Stimulated activated naive CD8-positive, alpha-beta T cell treated with anti-CD3 and anti-CD28 coated beads, Interleukin-15, amount 100 ng/mL, for 72 hours (primary cell): ENCODE measurements around the gene MLLT6.
A peak's percentile ranks its signal among the peaks of the same experiment; 100 is the strongest.

ENCODE experiments used
- ATAC-seq: fragments of 150-1000 bp; cut with Tn5 transposase; 2 replicates; pipeline ENCODE4 v1.10.0; 2021; ENCODE audit warnings: mild to moderate bottlenecking, moderate library complexity
- DNase-seq, 2 donors: peaks; one replicate each; pipeline ENCODE4 v3.0.0; 2021 to 2022
- H3K27ac Mint-ChIP-seq, 2 donors: one replicate each; pipeline ENCODE4 v1.8.0; 2022; ENCODE audit warnings: mild to moderate bottlenecking in 2 of 2, mixed read lengths in 2 of 2, moderate library complexity in 2 of 2
- H3K27me3 Mint-ChIP-seq: one replicate; pipeline ENCODE4 v1.8.0; 2022; ENCODE audit warnings: mixed read lengths
- H3K4me1 Mint-ChIP-seq: one replicate; pipeline ENCODE4 v1.8.0; 2022; ENCODE audit warnings: mild to moderate bottlenecking, mixed read lengths
- H3K4me3 Mint-ChIP-seq, 2 donors: one replicate each; pipeline ENCODE4 v1.8.0; 2022; ENCODE audit warnings: mild to moderate bottlenecking in 2 of 2, mixed read lengths in 2 of 2, moderate library complexity in 1 of 2
- H3K9me3 Mint-ChIP-seq, 2 donors: one replicate each; pipeline ENCODE4 v1.8.0; 2022; ENCODE audit warnings: mixed read lengths in 2 of 2

Gene MLLT6

GRCh38 chr17:38750312-38751121 lies 45.4 kb downstream of the MLLT6 start:
- ATAC-seq (no peak), DNase-seq (peak in 1 of 2 donors; percentile 28)
- peaks cover 56% of the 10 kb centered on the region for H3K27me3 Mint-ChIP-seq
- H3K27ac Mint-ChIP-seq, result peak overlapping the region in 1 of 2 donors; percentile 12
- peak overlapping the region; percentile 90 to 94 for H3K4me3 Mint-ChIP-seq
- no peaks in the 10 kb centered on the region for H3K9me3 Mint-ChIP-seq
- H3K4me1 Mint-ChIP-seq, result peaks cover 67% of the 10 kb centered on the region

GRCh38 chr17:38751144-38751807 lies 46.2 kb downstream of the MLLT6 start:
- Mint-ChIP-seq H3K27me3 (peaks cover 49% of the 10 kb centered on the region), H3K9me3 (no peaks in the 10 kb centered on the region), H3K27ac (peak overlapping the region; percentile 98 to 99), H3K4me1 (peaks cover 61% of the 10 kb centered on the region), H3K4me3 (peak overlapping the region; percentile 90 to 94)
- DNase-seq (peak in 1 of 2 donors; percentile 16), ATAC-seq (no peak)

- H3K4me1 Mint-ChIP-seq, result peaks cover 55% of the 10 kb centered on the region
- peaks cover 43% of the 10 kb centered on the region for H3K27me3 Mint-ChIP-seq
- ATAC-seq (peak; percentile 53), DNase-seq (peak; percentile 87 to 92)
- peak overlapping the region; percentile 90 to 94 for H3K4me3 Mint-ChIP-seq
- H3K27ac Mint-ChIP-seq, result peak overlapping the region; percentile 98 to 99
- no peaks in the 10 kb centered on the region for H3K9me3 Mint-ChIP-seq
Observed at GRCh38 chr17:38751808-38752307, 46.8 kb downstream of the MLLT6 start.

- no peaks in the 10 kb centered on the region for H3K9me3 Mint-ChIP-seq
- ATAC-seq (peak; percentile 91), DNase-seq (peak; percentile 97 to 99)
- peak within 1 kb of the TSS; percentile 90 to 94 for H3K4me3 Mint-ChIP-seq
- H3K4me1 Mint-ChIP-seq, result peaks cover 51% of the 10 kb centered on the region
- H3K27me3 Mint-ChIP-seq, result peaks cover 37% of the 10 kb centered on the region
- H3K27ac Mint-ChIP-seq, result peak within 1 kb of the TSS; percentile 98 to 99
Observed at GRCh38 chr17:38752308-38753070, 47.4 kb downstream of the MLLT6 start, which contains the start of gene PSMB3. TSS of gene PSMB3 (plus strand) at chr17:38752741. CDS start at chr17:38752827, 86 bp downstream.

DNA sequence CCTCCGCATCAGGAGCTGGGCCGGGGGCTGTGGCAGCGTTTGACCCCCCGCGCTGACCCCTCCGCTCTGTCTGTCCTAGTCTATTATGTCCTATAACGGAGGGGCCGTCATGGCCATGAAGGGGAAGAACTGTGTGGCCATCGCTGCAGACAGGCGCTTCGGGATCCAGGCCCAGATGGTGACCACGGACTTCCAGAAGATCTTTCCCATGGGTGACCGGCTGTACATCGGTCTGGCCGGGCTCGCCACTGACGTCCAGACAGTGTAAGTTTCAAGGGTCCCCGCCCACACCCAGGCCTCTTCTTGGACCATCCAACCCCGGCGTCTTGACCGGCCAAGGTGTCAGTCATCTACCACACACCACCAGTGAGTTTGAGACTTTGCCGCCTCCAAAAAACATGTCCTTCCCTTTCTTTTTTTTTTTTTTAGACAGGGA lies 48.0 kb downstream of the MLLT6 start:
- Mint-ChIP-seq H3K4me3 (peak overlapping the region; percentile 90 to 94), H3K27me3 (peaks cover 31% of the 10 kb centered on the region), H3K9me3 (no peaks in the 10 kb centered on the region), H3K4me1 (peaks cover 45% of the 10 kb centered on the region), H3K27ac (peak overlapping the region; percentile 98 to 99)
- no peak for ATAC-seq
- DNase-seq, result no peak

DNA sequence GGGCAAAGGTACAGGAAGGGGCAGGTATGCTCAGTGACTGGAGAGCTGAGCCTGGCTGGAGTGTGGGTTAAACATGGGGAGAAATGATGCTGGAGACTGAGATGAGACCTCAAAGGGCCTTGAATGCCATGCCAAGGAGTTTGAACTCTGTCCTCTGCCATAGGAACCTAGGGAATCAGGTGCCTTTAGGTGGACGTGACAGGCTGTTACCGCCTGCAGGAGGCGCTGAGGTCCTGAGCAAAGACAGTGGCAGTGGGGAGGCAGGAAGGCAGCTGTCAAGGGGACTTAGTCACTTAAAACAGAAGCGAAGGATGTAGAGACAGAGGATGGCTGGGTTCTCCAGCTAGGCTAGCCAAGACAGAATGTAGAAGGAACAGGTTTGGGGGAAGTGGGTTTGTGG lies 56.5 kb downstream of the MLLT6 start:
- peak; percentile 77 for ATAC-seq
- Mint-ChIP-seq H3K4me3 (no peak overlapping the region), H3K9me3 (no peaks in the 10 kb centered on the region), H3K27ac (peak overlapping the region; percentile 66 to 75), H3K4me1 (peaks cover 20% of the 10 kb centered on the region), H3K27me3 (no peaks in the 10 kb centered on the region)
- DNase-seq, result peak; percentile 29 to 52

- DNase-seq, result no peak
- Mint-ChIP-seq H3K4me3 (no peak overlapping the region), H3K27me3 (no peaks in the 10 kb centered on the region), H3K27ac (peak overlapping the region; percentile 73 to 75), H3K9me3 (no peaks in the 10 kb centered on the region), H3K4me1 (peaks cover 21% of the 10 kb centered on the region)
- no peak for ATAC-seq
Observed at GRCh38 chr17:38762231-38762630, 57.2 kb downstream of the MLLT6 start.

- H3K4me1 Mint-ChIP-seq, result peaks cover 18% of the 10 kb centered on the region
- no peak for ATAC-seq
- DNase-seq, result no peak
- H3K4me3 Mint-ChIP-seq, result no peak overlapping the region
- no peaks in the 10 kb centered on the region for H3K27me3 Mint-ChIP-seq
- H3K27ac Mint-ChIP-seq, result peak overlapping the region; percentile 58 to 75
- H3K9me3 Mint-ChIP-seq, result no peaks in the 10 kb centered on the region
Observed at GRCh38 chr17:38766341-38766740, 61.3 kb downstream of the MLLT6 start.

DNA sequence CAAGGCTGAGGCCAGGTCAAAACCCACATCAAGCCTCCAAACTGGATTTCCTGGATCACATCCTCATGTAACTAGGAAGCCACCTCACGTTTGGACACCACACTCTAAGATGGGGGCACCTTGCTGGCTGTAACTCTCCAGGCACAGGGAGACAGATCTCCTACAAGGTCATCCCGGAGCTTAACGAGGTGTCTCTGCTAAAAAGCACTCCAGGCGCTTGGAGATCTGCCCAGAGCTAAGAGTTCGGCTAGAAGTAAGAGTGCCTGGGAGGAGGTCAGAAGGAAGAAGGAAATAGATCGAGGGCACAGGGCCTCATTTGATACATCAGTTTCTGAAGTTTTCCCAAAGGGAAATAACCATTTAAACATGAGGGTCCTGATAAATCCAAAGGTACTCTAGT lies 63.3 kb downstream of the MLLT6 start:
- no peaks in the 10 kb centered on the region for H3K27me3 Mint-ChIP-seq
- no peak for DNase-seq
- no peak overlapping the region for H3K4me3 Mint-ChIP-seq
- H3K4me1 Mint-ChIP-seq, result peaks cover 12% of the 10 kb centered on the region
- H3K27ac Mint-ChIP-seq, result peak overlapping the region; percentile 50 to 95
- no peak for ATAC-seq
- no peaks in the 10 kb centered on the region for H3K9me3 Mint-ChIP-seq

- DNase-seq (no peak), ATAC-seq (no peak)
- Mint-ChIP-seq H3K4me3 (no peak overlapping the region), H3K9me3 (no peaks in the 10 kb centered on the region), H3K27ac (no peak overlapping the region), H3K27me3 (no peaks in the 10 kb centered on the region), H3K4me1 (no peaks in the 10 kb centered on the region)
Observed at GRCh38 chr17:38773258-38773657, 68.2 kb downstream of the MLLT6 start.

DNA sequence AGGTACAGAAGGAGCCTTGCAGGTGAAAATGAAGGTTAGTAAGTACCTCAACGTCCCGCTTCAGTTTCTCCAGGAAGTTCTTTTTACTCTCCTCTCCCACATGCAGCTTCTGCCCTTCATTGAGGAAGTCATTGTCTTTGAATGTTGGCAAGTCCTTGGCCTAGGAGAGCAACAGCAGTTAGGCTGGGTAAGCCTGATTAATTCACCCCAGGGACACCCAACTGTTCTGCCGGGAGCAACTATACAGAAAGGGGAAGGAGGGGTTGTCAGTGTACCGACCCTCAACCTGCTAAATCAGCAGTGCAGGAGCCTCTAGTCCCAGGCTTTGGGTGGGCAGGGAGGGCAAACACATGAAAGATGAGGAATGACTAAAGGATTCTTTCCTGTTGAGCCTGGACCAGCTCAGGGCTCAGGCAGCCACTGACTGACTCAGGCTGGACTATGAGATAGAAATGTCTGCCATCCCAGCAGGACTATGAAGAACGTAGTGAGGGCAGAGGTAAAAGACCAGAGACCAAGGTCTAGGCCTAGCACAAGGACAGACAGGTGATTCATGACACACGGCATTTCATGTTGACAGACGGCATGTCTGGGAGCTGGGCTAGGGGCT lies 72.7 kb downstream of the MLLT6 start:
- no peaks in the 10 kb centered on the region for H3K9me3 Mint-ChIP-seq
- H3K27me3 Mint-ChIP-seq, result no peaks in the 10 kb centered on the region
- no peaks in the 10 kb centered on the region for H3K4me1 Mint-ChIP-seq
- H3K27ac Mint-ChIP-seq, result no peak overlapping the region
- ATAC-seq, result no peak
- no peak overlapping the region for H3K4me3 Mint-ChIP-seq
- no peak for DNase-seq
